WI38 (cell line): ENCODE results near the gene FOXK2.

Experiments
- H3K4me3 ChIP-seq: 2 replicates; pipeline ENCODE4 v1.5.1; 2011; ENCODE audit warnings: low read depth, mild to moderate bottlenecking, control low read depth, low read length
- CTCF ChIP-seq: IDR thresholded peaks from 2 replicates; pipeline ENCODE4 v1.5.1; 2012; ENCODE audit warnings: low read depth, mild to moderate bottlenecking, control low read depth, low read length

Gene FOXK2

GRCh38 chr17:82542439-82542838 lies 22.9 kb downstream of the FOXK2 start:
- H3K4me3 ChIP-seq: no peak overlapping the region
- TF ChIP-seq CTCF: no peak

GRCh38 chr17:82544431-82545070 lies 25.0 kb downstream of the FOXK2 start:
- no peak for TF ChIP-seq CTCF
- no peak overlapping the region for H3K4me3 ChIP-seq

- no peak for TF ChIP-seq CTCF
- no peak overlapping the region for H3K4me3 ChIP-seq
Measured at GRCh38 chr17:82545071-82545462, 25.5 kb downstream of the FOXK2 start.

- H3K4me3 ChIP-seq: no peak overlapping the region
- TF ChIP-seq CTCF: no peak
Measured at GRCh38 chr17:82547981-82548380, 28.4 kb downstream of the FOXK2 start.

GRCh38 chr17:82548681-82549303 lies 29.3 kb downstream of the FOXK2 start:
- no peak overlapping the region for H3K4me3 ChIP-seq
- no peak for TF ChIP-seq CTCF

GRCh38 chr17:82551779-82552457 lies 32.4 kb downstream of the FOXK2 start:
- H3K4me3 ChIP-seq: no peak overlapping the region
- peak; percentile 68 for TF ChIP-seq CTCF

GRCh38 chr17:82552580-82552979 lies 33.0 kb downstream of the FOXK2 start:
- no peak overlapping the region for H3K4me3 ChIP-seq

More at GRCh38 chr17:82552580-82552979, 33.0 kb downstream of the FOXK2 start:
- no peak for TF ChIP-seq CTCF
